ENCODE measurements around the gene TAS1R3.

Gene TAS1R3

DNA sequence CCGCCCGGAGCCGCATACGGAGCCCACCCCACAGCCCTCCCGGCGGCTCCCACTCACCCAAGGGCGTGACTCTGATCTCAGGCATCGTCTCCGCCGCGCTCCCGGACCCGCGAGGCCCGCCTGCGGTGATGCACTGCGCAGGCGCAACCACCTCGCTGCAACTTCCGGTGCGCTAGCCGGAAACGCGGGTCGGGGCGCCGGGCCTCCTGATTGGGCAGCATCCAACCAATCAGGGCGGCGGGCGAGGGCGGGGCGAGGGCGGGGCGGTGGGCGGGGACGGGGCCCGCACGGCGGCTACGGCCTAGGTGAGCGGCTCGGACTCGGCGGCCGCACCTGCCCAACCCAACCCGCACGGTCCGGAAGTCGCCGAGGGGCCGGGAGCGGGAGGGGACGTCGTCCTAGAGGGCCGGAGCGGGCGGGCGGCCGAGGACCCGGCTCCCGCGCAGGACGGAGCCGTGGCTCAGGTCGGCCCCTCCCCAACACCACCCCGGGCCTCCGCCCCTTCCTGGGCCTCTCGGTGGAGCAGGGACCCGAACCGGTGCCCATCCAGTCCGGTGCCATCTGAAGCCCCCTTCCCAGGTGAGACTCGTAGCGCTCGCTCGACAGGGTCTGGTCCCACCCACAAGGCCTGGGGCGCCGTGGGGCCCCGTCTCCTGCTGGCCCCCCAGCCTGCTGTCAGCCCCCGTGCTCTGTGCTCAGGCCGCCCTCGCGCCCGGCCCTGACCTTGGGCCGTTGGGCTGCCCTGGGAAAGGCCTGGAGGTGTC is 6.4 kb upstream of the TAS1R3 start, which contains the start of the genes CPTP and INTS11:
Gene CPTP (plus strand): TSS at position 279 of the 764 bp plus-strand sequence. CDS start 2,109 bp downstream, outside the sequence.
Gene INTS11 (minus strand): TSS at position 137 of the 764 bp plus-strand sequence. CDS start 52 bp downstream, at position 85.
- peak; percentile 97 for DNase-seq

DNA sequence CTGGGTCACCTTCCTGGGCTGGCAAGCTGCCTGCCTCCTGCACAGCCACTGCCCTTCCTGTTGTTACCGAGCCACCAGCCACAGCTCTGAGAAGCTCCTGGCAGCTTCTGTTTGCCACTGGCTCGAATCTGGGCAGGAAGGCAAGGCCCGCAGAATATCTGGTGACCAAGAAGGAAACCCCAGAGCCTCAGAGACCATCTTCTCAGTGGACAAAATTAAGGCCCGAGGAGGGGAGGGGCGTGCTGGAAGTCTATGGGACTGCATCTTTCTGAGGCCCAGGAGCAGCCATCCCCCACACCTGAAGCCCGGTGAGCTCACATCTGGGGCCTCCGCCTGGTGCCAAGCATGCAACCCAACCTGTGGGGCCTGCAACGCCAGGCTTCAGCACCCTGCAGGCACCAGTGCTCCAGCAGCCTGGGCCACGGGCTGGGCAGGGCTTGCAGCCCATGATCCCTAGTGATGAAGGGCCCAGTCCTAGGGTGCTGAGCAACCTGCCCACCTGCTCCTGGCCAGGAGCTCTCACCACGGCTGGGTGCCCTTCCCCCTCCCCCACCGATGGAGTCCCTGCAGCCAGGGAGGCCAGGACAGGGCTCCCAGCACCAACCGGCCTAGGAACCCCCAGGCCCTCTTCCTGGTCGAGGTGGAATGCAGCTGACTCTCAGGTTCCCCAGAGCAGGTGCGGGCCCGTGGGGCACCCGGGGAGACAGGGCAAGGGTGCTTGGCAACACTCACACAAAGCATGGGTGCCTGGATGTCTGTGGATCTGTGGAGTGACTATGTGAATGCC is 5.6 kb upstream of the TAS1R3 start:
- DNase-seq = no peak

DNA sequence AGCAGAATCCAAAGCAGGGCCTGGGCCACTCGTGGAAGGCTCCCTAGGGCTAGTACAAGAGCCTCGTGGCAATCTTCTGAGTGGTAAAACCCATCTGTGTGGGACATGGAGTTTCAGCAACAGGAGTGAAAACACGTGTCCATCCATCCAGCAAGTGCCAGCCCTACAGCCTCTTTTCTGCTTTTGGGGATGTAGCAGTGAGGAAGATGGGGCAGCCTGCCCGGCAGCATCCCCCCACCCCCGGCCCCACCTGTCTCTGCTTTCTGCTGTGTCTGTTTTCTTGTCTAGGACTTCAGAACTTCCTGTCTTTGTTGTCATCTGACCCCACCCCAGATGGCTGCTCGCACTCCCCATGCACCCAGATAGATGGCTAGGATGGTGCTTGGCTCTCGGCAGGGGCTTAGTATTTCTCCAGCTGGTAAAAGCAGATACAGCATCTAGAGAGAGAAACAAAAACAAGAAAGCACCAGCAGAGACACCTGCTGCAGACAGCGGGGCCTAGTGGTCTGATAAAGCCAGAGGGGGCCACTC is 4.9 kb upstream of the TAS1R3 start:
- no peak for DNase-seq

DNA sequence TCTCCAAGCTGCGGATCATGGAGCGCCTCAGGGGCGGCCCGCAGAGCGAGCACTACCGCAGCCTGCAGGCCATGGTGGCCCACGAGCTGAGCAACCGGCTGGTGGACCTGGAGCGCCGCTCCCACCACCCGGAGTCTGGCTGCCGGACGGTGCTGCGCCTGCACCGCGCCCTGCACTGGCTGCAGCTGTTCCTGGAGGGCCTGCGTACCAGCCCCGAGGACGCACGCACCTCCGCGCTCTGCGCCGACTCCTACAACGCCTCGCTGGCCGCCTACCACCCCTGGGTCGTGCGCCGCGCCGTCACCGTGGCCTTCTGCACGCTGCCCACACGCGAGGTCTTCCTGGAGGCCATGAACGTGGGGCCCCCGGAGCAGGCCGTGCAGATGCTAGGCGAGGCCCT is 3.8 kb upstream of the TAS1R3 start:
- DNase-seq = no peak

DNA sequence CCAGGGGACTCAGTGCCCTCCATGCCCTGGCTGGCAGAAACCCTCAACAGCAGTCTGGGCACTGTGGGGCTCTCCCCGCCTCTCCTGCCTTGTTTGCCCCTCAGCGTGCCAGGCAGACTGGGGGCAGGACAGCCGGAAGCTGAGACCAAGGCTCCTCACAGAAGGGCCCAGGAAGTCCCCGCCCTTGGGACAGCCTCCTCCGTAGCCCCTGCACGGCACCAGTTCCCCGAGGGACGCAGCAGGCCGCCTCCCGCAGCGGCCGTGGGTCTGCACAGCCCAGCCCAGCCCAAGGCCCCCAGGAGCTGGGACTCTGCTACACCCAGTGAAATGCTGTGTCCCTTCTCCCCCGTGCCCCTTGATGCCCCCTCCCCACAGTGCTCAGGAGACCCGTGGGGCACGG is 2.8 kb upstream of the TAS1R3 start:
- no peak for DNase-seq

DNA sequence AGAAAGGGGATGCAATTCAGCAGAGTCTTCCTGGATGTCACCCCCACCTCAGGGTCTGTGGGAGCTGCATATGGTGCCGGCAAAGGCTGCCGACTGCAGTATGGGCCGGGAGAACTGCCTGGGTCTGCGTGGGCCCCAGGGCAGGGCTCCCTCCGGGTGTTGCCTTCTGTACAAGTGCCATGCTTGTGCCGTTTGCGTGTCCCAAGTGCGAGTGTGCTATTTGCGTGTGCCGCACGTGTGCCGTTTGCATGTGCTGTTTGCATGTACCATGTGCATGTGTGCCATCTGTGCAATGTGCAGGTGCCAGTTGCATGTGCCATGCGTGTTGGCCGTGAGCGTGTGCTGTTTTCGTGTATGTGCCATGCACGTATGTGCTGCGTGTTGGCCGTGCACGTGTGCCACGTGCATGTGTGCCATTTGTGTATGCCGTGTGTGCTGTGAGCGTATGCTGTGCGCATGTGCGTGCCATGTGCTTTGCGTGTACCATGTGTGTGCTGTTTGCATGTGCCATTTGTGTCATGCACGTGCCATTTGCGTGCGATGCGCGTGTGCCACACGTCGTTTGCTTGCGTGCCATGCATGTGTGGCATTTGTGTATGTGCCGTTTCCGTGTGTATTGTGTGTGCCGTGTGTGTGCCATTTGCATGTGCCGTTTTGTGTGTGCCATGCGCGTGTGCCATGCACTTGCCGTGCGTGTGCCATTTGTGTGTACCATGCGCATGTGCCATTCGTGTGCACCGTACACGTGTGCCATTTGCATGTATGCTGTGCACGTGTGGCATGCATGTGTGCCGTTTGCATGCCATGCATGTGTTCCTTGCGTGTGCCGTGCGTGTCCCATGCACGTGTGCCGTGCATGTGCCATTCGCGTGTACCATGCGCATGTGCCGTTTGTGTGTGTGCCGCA is 1.5 kb upstream of the TAS1R3 start:
- DNase-seq = no peak

DNA sequence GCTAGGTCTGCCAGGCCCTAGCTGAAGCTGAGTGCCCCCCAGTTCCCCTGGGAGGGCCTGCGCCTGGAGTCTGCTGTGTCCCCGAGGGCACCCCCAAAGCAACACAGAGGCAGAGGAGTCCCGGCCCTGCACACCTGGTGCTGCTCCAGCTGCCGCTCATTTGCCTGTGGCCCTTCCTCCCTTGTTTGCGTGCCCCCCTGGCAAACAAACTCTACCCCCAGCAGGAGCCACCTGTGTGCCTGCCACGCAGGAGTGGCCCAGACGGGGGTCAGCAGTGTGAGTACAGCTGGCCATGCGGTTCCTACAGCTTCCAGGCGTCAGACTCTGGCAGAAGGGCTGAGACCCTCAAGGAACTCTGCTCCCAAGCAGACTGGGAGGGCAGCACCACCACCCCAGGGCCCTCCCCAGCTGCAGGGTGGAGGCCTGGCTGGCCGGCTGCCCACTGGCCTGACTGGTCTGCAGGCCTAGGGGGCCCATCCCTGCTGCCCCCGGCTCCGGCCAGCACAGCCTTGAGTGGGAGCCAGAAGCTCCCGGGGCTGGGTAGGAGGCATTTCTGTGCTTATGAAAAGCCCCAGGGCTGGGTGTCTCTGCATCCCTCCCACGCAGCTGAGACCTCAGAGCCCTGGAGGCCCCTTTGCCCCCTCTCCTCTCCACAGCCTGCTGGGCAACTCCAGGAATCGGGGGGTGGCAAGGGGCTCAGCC is 563 bp upstream of the TAS1R3 start:
- DNase-seq = no peak

DNA sequence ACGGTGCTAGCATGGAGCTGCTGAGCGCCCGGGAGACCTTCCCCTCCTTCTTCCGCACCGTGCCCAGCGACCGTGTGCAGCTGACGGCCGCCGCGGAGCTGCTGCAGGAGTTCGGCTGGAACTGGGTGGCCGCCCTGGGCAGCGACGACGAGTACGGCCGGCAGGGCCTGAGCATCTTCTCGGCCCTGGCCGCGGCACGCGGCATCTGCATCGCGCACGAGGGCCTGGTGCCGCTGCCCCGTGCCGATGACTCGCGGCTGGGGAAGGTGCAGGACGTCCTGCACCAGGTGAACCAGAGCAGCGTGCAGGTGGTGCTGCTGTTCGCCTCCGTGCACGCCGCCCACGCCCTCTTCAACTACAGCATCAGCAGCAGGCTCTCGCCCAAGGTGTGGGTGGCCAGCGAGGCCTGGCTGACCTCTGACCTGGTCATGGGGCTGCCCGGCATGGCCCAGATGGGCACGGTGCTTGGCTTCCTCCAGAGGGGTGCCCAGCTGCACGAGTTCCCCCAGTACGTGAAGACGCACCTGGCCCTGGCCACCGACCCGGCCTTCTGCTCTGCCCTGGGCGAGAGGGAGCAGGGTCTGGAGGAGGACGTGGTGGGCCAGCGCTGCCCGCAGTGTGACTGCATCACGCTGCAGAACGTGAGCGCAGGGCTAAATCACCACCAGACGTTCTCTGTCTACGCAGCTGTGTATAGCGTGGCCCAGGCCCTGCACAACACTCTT is 1.1 kb downstream of the TAS1R3 start:
- no peak for DNase-seq

DNA sequence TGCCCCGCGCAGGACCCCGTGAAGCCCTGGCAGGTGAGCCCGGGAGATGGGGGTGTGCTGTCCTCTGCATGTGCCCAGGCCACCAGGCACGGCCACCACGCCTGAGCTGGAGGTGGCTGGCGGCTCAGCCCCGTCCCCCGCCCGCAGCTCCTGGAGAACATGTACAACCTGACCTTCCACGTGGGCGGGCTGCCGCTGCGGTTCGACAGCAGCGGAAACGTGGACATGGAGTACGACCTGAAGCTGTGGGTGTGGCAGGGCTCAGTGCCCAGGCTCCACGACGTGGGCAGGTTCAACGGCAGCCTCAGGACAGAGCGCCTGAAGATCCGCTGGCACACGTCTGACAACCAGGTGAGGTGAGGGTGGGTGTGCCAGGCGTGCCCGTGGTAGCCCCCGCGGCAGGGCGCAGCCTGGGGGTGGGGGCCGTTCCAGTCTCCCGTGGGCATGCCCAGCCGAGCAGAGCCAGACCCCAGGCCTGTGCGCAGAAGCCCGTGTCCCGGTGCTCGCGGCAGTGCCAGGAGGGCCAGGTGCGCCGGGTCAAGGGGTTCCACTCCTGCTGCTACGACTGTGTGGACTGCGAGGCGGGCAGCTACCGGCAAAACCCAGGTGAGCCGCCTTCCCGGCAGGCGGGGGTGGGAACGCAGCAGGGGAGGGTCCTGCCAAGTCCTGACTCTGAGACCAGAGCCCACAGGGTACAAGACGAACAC is 1.8 kb downstream of the TAS1R3 start:
- no peak for DNase-seq

DNA sequence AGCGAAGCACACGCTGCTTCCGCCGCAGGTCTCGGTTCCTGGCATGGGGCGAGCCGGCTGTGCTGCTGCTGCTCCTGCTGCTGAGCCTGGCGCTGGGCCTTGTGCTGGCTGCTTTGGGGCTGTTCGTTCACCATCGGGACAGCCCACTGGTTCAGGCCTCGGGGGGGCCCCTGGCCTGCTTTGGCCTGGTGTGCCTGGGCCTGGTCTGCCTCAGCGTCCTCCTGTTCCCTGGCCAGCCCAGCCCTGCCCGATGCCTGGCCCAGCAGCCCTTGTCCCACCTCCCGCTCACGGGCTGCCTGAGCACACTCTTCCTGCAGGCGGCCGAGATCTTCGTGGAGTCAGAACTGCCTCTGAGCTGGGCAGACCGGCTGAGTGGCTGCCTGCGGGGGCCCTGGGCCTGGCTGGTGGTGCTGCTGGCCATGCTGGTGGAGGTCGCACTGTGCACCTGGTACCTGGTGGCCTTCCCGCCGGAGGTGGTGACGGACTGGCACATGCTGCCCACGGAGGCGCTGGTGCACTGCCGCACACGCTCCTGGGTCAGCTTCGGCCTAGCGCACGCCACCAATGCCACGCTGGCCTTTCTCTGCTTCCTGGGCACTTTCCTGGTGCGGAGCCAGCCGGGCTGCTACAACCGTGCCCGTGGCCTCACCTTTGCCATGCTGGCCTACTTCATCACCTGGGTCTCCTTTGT is 2.6 kb downstream of the TAS1R3 start:
- no peak for DNase-seq

DNA sequence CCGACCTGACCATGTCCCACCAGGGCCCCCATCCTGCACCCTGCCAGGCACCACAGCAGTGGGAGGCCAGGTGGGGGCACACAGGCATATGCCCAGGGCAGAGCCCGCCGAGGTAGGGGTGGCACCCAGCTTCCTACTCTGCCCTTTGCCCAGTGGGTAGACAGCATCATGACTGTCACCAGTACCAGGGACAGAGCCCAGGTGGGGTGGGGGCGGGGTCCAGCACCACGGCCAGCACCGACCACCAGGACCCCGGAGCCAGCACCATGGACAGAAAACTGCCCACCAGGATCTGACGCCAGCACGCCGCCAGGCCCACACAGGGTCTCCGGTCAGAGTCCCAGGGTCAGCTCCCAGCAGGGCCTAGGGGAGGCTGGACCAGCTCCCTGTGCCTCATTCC is 3.8 kb downstream of the TAS1R3 start:
- DNase-seq = no peak

DNA sequence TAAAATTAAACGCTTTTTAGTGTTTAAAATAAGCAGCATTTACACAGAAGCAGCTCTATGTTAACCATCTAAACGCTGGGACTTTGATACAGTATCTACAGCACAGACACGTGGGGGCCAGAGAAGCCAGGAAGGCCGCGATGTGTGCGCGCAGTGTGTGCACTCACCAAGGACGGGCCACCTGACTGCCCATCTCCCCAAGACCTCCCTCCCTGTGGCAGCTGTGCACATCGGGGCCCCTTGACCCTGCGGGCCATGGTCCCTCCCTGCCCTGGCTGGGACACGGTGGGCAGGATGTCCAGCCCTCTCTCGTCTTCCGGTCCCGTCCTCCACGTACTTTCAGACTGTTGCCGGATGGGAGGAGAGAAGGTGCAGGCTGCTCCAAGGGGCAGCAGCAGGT is 4.2 kb downstream of the TAS1R3 start:
- no peak for DNase-seq

DNA sequence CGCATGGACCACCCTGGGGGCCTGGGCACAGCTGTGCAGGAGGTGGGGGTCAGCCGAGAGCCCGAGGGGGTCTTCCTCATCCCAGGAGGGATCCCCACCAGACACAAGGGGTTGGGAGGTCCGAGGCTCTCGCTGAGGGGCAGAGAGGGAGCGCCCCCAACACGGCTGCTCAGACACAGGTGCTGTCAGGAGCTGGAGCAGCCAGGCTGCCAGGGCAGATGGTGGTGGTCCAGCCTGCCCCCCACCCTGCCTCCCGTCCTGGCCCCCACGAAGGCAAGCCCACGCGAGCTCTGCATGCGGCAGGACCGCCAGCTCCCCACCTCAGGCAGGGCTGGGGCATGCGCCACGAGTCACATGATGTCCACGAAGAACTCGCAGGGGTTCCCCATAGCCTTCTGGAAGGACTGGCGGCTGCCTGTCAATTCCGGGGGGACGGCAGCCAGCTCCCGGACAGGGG is 4.7 kb downstream of the TAS1R3 start:
- no peak for DNase-seq

DNA sequence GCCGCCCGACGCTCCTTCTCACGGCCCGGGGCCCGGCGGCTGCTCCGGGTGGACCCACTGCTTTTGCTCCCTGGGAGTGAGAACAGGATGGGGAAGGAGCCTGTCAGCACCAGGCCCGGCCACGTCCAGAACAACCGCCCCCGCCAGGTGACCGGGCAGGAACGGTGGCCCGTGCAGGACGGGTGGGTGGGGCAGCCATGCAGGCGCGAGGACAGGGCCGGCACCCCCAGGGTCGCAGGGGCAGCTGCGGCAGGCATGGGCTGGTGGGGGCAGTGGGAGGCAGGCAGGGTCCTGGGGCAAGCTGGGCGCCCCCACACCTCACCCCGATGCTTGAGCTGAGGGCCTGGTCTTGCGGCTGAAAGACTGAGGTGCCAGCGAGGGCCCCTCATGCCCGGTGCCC is 5.4 kb downstream of the TAS1R3 start:
- no peak for DNase-seq

DNA sequence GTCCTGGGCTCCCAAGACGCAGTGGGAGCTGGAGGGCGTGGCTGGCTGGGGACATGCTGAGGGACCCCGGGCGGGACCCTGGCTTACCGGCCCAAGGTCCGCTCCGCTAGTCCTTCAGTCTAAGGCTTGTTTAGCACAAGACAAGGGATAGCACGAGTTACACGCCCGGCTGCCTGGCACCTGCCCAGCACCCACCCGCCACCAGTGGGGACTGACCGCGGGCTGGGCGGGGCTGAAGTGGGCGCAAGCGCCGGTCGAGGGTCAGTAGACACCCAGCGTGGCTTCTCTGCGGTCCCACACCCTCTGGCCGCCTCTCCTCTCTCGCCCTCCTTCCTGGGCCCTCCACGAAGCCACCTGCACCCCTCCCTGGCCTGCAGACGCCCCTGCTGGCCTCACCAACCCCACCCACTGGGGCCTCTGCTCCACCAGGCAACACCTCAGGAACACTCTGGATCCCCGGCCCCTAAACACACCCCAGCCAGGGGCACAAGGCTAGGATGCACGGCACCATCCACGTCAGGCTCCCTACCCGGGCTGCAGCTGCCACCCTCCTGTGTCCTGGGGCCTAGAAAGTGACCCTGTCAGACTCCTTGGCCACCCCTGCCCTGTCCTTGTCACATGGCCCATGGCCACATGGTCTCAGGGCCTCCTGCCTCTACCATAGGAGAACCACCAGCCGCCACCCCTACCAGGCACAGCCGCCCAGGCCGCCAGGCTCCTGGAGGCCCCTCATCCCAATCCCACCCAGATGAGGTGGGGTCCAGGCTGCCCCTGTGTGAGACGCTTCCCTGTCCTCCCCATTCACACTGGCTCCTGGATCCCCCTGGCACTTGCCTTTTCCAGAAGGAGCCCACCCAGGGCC is 6.1 kb downstream of the TAS1R3 start:
- no peak for DNase-seq

DNA sequence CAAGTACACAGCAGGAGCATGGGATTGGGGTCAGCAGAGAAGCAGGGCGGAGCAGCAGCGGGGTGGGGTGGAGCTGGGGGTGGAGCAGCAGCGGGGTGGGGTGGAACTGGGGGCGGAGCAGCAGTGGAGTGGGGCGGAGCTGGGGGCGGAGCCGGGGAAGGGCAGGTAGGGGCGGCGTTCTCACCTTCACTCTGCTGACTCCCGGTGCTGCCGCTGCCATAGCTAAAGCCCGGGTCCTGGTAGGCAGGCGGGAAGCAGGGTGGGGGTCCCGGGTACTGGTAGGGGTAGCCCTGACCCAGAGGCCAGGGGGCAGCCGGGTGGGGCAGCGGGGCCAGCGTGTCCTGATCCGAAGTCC is 6.7 kb downstream of the TAS1R3 start:
- DNase-seq = peak; percentile 55

DNA sequence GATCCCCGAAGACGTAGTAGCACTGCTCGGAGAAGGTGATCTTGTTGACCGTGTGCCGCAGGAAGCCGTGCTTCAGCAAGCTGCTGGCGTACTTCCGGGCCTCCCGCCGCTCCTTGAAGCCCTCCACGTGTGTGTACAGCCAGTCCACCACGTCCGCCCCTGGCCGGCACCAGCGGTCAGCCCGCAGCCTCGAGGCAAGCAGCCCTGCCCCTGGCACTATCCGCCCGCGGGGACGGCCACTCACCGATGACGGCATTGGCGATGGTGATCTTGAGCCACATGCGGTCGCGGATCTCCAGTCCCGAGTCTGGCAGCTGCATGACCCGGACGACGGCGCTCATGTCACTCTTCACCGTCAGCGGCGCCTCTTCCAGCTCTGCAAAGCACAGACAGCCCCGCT is 7.2 kb downstream of the TAS1R3 start:
- no peak for DNase-seq

DNA sequence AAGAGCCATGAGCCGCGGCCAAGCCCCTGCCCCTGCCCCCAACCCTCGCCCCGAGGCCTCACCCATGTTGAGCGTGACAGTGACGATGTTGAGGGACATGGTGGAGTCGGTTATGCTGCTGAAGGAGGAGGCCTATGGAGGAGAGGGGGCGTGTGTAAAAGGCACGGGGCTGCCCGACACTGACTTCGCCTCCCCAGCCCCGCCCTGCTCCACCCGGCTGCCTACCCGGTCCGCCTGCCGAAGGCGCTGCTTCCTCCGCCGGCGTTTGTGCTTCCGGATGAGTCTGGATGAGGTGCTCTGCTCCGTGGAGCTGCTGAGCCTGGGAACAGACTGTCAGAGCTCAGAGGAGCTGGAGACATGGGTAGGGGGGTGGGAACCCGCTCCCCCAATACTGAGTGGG is 9.1 kb downstream of the TAS1R3 start:
- no peak for DNase-seq

All from stimulated activated CD4-positive, alpha-beta T cell treated with anti-CD3 and anti-CD28 coated beads, Interleukin-15, amount 100 ng/mL, for 24 hours (primary cell).